ENCODE results near the gene TENM3. TPM values are rescaled to one million over a fixed set of nuclear protein-coding genes. Genes with fewer than 3 reads are reported as not detected.

The TENM3 gene
- total and polyA plus RNA-seq, 9 donors: 11.0 to 32.9 (median 23.2) TPM

- Histone ChIP-seq H3K9me3 (replicated peaks; ENCODE audit: control insufficient read depth, low read depth, low read length) (no peaks in the 10 kb centered on the region), H3K27ac (ENCODE audit: low read length) (no peak overlapping the region), H3K4me3 (ENCODE audit: low read length) (no peak overlapping the region), H3K4me1 (ENCODE audit: control insufficient read depth, insufficient read depth, low read length) (no peaks in the 10 kb centered on the region), H3K27me3 (ENCODE audit: control insufficient read depth, insufficient read depth, low read length) (no peaks in the 10 kb centered on the region), H3K36me3 (ENCODE audit: control insufficient read depth, insufficient read depth, low read length) (no peaks in the 10 kb centered on the region)
- 65% methylated on average over 2 of the region's 6 CpGs for WGBS (ENCODE audit: insufficient coverage)
- no peak for DNase-seq
These were observed 101.8 kb downstream of the TENM3 start for GRCh38 chr4:182344968-182345367.

DNA sequence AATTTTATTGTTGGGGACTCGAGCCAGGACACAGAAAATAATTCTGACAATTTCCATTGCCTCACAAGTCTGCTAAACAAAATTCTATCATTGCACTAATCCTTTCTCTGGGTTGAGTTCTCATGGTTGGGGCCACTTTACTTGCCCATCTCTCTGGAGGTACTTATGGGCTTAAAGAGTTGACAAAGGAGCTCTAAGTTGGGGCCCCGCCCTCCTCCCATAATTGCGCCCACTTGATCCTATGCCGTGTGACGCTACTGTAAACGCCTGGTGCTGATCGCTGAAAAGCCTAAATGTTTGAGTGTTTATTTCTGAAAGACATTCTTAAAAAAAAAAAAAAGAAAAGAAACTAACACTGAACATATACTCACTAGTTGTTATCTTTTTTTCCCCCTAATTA is 103.0 kb downstream of the TENM3 start:
- no CpG with 5 or more reads among the region's 7 CpGs for WGBS (ENCODE audit: insufficient coverage)
- H3K9me3 ChIP-seq (replicated peaks; ENCODE audit: control insufficient read depth, low read depth, low read length): no peaks in the 10 kb centered on the region
- H3K4me3 ChIP-seq (ENCODE audit: low read length): no peak overlapping the region
- H3K36me3 ChIP-seq (ENCODE audit: control insufficient read depth, insufficient read depth, low read length): no peaks in the 10 kb centered on the region
- no peak overlapping the region for H3K27ac ChIP-seq (ENCODE audit: low read length)
- DNase-seq: no peak
- H3K27me3 ChIP-seq (ENCODE audit: control insufficient read depth, insufficient read depth, low read length): no peaks in the 10 kb centered on the region
- H3K4me1 ChIP-seq (ENCODE audit: control insufficient read depth, insufficient read depth, low read length): no peaks in the 10 kb centered on the region

DNA sequence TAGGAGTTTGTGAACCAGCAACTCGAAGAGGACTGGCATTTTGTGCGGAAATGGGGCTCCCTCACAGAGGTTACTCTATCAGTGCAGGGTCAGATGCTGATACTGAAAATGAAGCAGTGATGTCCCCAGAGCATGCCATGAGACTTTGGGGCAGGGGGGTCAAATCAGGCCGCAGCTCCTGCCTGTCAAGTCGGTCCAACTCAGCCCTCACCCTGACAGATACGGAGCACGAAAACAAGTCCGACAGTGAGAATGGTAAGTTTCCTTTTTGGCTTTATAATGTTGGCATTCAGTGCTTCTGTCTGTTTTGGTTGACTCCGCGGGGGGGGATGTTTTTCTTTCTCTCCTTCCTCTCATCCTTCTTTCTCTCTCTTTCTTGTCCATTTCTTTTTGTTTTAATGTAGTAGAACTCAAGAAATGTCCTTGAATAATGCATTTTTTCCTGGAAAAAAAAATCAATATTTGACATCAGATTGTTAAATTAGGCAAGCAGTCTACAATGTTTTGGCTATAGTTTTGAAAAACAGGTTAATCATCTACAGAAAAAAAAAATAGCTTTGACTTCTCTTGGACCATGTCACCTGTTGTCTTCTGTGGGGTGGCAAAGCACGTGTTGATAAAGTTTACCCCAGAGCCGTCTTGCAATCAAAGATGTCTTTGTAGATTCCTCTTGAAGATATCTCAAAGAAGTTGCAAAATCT is 103.6 kb downstream of the TENM3 start:
- DNase-seq: no peak
- Histone ChIP-seq H3K27ac (ENCODE audit: low read length) (no peak overlapping the region), H3K36me3 (ENCODE audit: control insufficient read depth, insufficient read depth, low read length) (no peaks in the 10 kb centered on the region), H3K4me1 (ENCODE audit: control insufficient read depth, insufficient read depth, low read length) (no peaks in the 10 kb centered on the region), H3K4me3 (ENCODE audit: low read length) (no peak overlapping the region), H3K9me3 (replicated peaks; ENCODE audit: control insufficient read depth, low read depth, low read length) (no peaks in the 10 kb centered on the region), H3K27me3 (ENCODE audit: control insufficient read depth, insufficient read depth, low read length) (no peaks in the 10 kb centered on the region)
- 85% methylated on average over 5 of the region's 11 CpGs for whole genome bisulfite sequencing (ENCODE audit: insufficient coverage)

- no peak overlapping the region for H3K4me3 ChIP-seq (ENCODE audit: low read length)
- DNase-seq: no peak
- WGBS (ENCODE audit: insufficient coverage): 57% methylated on average over 1 of the region's 5 CpGs
These were observed 105.7 kb downstream of the TENM3 start for GRCh38 chr4:182348779-182349326.

GRCh38 chr4:182350041-182350440 is 106.8 kb downstream of the TENM3 start:
- no peaks in the 10 kb centered on the region for H3K27me3 ChIP-seq (ENCODE audit: control insufficient read depth, insufficient read depth, low read length)
- H3K27ac ChIP-seq (ENCODE audit: low read length): no peak overlapping the region
- no peaks in the 10 kb centered on the region for H3K9me3 ChIP-seq (replicated peaks; ENCODE audit: control insufficient read depth, low read depth, low read length)
- H3K4me1 ChIP-seq (ENCODE audit: control insufficient read depth, insufficient read depth, low read length): no peaks in the 10 kb centered on the region
- no peaks in the 10 kb centered on the region for H3K36me3 ChIP-seq (ENCODE audit: control insufficient read depth, insufficient read depth, low read length)
- no peak overlapping the region for H3K4me3 ChIP-seq (ENCODE audit: low read length)
- 80% methylated on average over 1 of the region's 3 CpGs for WGBS (ENCODE audit: insufficient coverage)
- DNase-seq: no peak

More at GRCh38 chr4:182348779-182349326, 105.7 kb downstream of the TENM3 start:
- H3K36me3 ChIP-seq (ENCODE audit: control insufficient read depth, insufficient read depth, low read length): no peaks in the 10 kb centered on the region
- no peaks in the 10 kb centered on the region for H3K9me3 ChIP-seq (replicated peaks; ENCODE audit: control insufficient read depth, low read depth, low read length)
- H3K27me3 ChIP-seq (ENCODE audit: control insufficient read depth, insufficient read depth, low read length): no peaks in the 10 kb centered on the region
- no peaks in the 10 kb centered on the region for H3K4me1 ChIP-seq (ENCODE audit: control insufficient read depth, insufficient read depth, low read length)
- H3K27ac ChIP-seq (ENCODE audit: low read length): no peak overlapping the region

GRCh38 chr4:182351485-182351884 is 108.3 kb downstream of the TENM3 start:
- no peak overlapping the region for H3K4me3 ChIP-seq (ENCODE audit: low read length)
- no peak overlapping the region for H3K27ac ChIP-seq (ENCODE audit: low read length)
- WGBS (ENCODE audit: insufficient coverage): 90% methylated on average over 12 of the region's 12 CpGs
- H3K27me3 ChIP-seq (ENCODE audit: control insufficient read depth, insufficient read depth, low read length): no peaks in the 10 kb centered on the region
- H3K36me3 ChIP-seq (ENCODE audit: control insufficient read depth, insufficient read depth, low read length): no peaks in the 10 kb centered on the region
- no peak for DNase-seq
- no peaks in the 10 kb centered on the region for H3K4me1 ChIP-seq (ENCODE audit: control insufficient read depth, insufficient read depth, low read length)
- H3K9me3 ChIP-seq (replicated peaks; ENCODE audit: control insufficient read depth, low read depth, low read length): no peaks in the 10 kb centered on the region

- Histone ChIP-seq H3K4me3 (ENCODE audit: low read length) (no peak overlapping the region), H3K4me1 (ENCODE audit: control insufficient read depth, insufficient read depth, low read length) (no peaks in the 10 kb centered on the region), H3K9me3 (replicated peaks; ENCODE audit: control insufficient read depth, low read depth, low read length) (no peaks in the 10 kb centered on the region), H3K27me3 (ENCODE audit: control insufficient read depth, insufficient read depth, low read length) (no peaks in the 10 kb centered on the region), H3K36me3 (ENCODE audit: control insufficient read depth, insufficient read depth, low read length) (no peaks in the 10 kb centered on the region), H3K27ac (ENCODE audit: low read length) (no peak overlapping the region)
- no peak for DNase-seq
- WGBS (ENCODE audit: insufficient coverage): no CpG with 5 or more reads among the region's 3 CpGs
These were observed 110.9 kb downstream of the TENM3 start for GRCh38 chr4:182354106-182354505.

DNA sequence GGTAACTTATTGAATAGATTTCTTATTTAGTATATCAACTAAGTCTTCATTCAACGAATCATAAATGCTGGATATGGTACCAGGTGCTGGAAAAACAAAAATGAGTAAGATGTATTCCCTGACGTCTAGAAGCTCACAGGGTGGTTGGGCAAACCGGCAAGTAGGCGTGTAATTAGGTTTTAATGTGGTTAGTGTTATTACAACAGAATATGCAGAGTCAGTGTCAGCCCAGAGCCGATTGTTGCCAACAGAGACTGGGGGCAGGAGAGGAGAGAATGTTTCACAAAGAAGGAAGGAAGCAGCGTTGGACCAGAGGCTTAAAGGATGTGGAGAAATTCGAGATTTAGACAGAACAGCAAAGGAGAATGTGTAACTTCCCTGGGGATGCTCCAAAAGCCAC is 111.7 kb downstream of the TENM3 start:
- H3K27ac ChIP-seq (ENCODE audit: low read length): no peak overlapping the region
- DNase-seq: no peak
- no peak overlapping the region for H3K4me3 ChIP-seq (ENCODE audit: low read length)
- no peaks in the 10 kb centered on the region for H3K36me3 ChIP-seq (ENCODE audit: control insufficient read depth, insufficient read depth, low read length)
- no peaks in the 10 kb centered on the region for H3K9me3 ChIP-seq (replicated peaks; ENCODE audit: control insufficient read depth, low read depth, low read length)
- WGBS (ENCODE audit: insufficient coverage): 21% methylated on average over 6 of the region's 7 CpGs
- no peaks in the 10 kb centered on the region for H3K4me1 ChIP-seq (ENCODE audit: control insufficient read depth, insufficient read depth, low read length)
- no peaks in the 10 kb centered on the region for H3K27me3 ChIP-seq (ENCODE audit: control insufficient read depth, insufficient read depth, low read length)

- Histone ChIP-seq H3K27me3 (ENCODE audit: control insufficient read depth, insufficient read depth, low read length) (no peaks in the 10 kb centered on the region), H3K36me3 (ENCODE audit: control insufficient read depth, insufficient read depth, low read length) (no peaks in the 10 kb centered on the region), H3K9me3 (replicated peaks; ENCODE audit: control insufficient read depth, low read depth, low read length) (no peaks in the 10 kb centered on the region), H3K4me3 (ENCODE audit: low read length) (no peak overlapping the region), H3K4me1 (ENCODE audit: control insufficient read depth, insufficient read depth, low read length) (no peaks in the 10 kb centered on the region), H3K27ac (ENCODE audit: low read length) (no peak overlapping the region)
- WGBS (ENCODE audit: insufficient coverage): 65% methylated on average over 13 of the region's 13 CpGs
- DNase-seq: peak; percentile 22
These were observed 124.0 kb downstream of the TENM3 start for GRCh38 chr4:182367153-182367552.

- no peaks in the 10 kb centered on the region for H3K27me3 ChIP-seq (ENCODE audit: control insufficient read depth, insufficient read depth, low read length)
- no CpG with 5 or more reads among the region's 3 CpGs for WGBS (ENCODE audit: insufficient coverage)
- no peaks in the 10 kb centered on the region for H3K4me1 ChIP-seq (ENCODE audit: control insufficient read depth, insufficient read depth, low read length)
- H3K27ac ChIP-seq (ENCODE audit: low read length): no peak overlapping the region
- DNase-seq: no peak
- no peaks in the 10 kb centered on the region for H3K9me3 ChIP-seq (replicated peaks; ENCODE audit: control insufficient read depth, low read depth, low read length)
- H3K4me3 ChIP-seq (ENCODE audit: low read length): no peak overlapping the region
- H3K36me3 ChIP-seq (ENCODE audit: control insufficient read depth, insufficient read depth, low read length): no peaks in the 10 kb centered on the region
These were observed 126.0 kb downstream of the TENM3 start for GRCh38 chr4:182369211-182369610.

Data from muscle of leg (tissue), 11 donors.